SU-DHL-6 (cell line): ENCODE measurements around the gene FAIM2.

Source experiments
- H2AFZ ChIP-seq: fragments of 200-600 bp; sonication (generic); 2 replicates; pipeline ENCODE4 v1.6.1; 2014; ENCODE audit warnings: low read depth, mild to moderate bottlenecking, moderate library complexity, mixed read lengths, antibody characterized with exemption, low read length; ENCODE audit not compliant: severe bottlenecking
- H3F3A ChIP-seq: fragments of 200-600 bp; shearing (Covaris generic); 2 replicates; pipeline ENCODE4 v1.6.0; 2016; ENCODE audit warnings: antibody characterized with exemption, mild to moderate bottlenecking; ENCODE audit not compliant: insufficient read depth
- H3K27ac ChIP-seq: fragments of 200-600 bp; sonication (generic); 2 replicates; pipeline ENCODE4 v1.5.1; 2016; ENCODE audit warnings: low read depth, mild to moderate bottlenecking, low read length, moderate library complexity, mixed read lengths
- H3K27me3 ChIP-seq: fragments of 200-600 bp; sonication (generic), shearing (Covaris generic); 2 replicates; pipeline ENCODE4 v1.6.0; 2014; ENCODE audit warnings: mild to moderate bottlenecking, low read length
- H3K36me3 ChIP-seq: fragments of 200-600 bp; sonication (generic); 2 replicates; pipeline ENCODE4 v1.6.1; 2014; ENCODE audit warnings: mild to moderate bottlenecking, low read length, mixed read lengths
- H3K4me2 ChIP-seq: fragments of 300-600, 200-600 bp; shearing (Covaris generic), sonication (generic); 2 replicates; pipeline ENCODE4 v1.6.0; 2014; ENCODE audit warnings: low read length, low read depth, mild to moderate bottlenecking; ENCODE audit not compliant: poor library complexity, severe bottlenecking
- H3K4me3 ChIP-seq: fragments of 200-600 bp; sonication (generic); 2 replicates; pipeline ENCODE4 v1.5.1; 2014; ENCODE audit warnings: antibody characterized with exemption, low read length, mild to moderate bottlenecking, mixed read lengths; ENCODE audit not compliant: insufficient read depth, poor library complexity, severe bottlenecking
- H3K79me2 ChIP-seq: fragments of 200-600 bp; sonication (generic); 2 replicates; pipeline ENCODE4 v1.6.1; 2014; ENCODE audit warnings: mild to moderate bottlenecking, low read length, moderate library complexity; ENCODE audit not compliant: insufficient read depth
- H3K9ac ChIP-seq: fragments of 200-600 bp; sonication (generic); 2 replicates; pipeline ENCODE4 v1.7.0; 2014; ENCODE audit warnings: mild to moderate bottlenecking, low read length
- H3K9me2 ChIP-seq: fragments of 200-600 bp; sonication (generic); replicated peaks from 2 replicates; pipeline ENCODE4 v1.6.1; 2014; ENCODE audit warnings: low read length; ENCODE audit not compliant: insufficient read depth
- H3K9me3 ChIP-seq: fragments of 200-600 bp; sonication (generic); 2 replicates; pipeline ENCODE4 v1.6.1; 2014; ENCODE audit warnings: low read length, mixed read lengths; ENCODE audit not compliant: insufficient read depth
- H4K20me1 ChIP-seq: fragments of 200-600 bp; sonication (generic); 2 replicates; pipeline ENCODE4 v1.6.1; 2014; ENCODE audit warnings: low read depth, mild to moderate bottlenecking, antibody characterized with exemption, low read length, moderate library complexity, mixed read lengths
- CTCF ChIP-seq: fragments of 200-600 bp; sonication (generic); IDR thresholded peaks from one replicate; pipeline ENCODE4 v1.5.1; 2017; ENCODE audit warnings: antibody characterized with exemption, mild to moderate bottlenecking, low read length, moderate library complexity; ENCODE audit not compliant: insufficient read depth, poor library complexity, severe bottlenecking
- EZH2phosphoT487 ChIP-seq: fragments of 200-600 bp; sonication (generic), shearing (Covaris generic); conservative IDR thresholded peaks from 2 replicates; pipeline ENCODE4 v1.6.1; 2018; ENCODE audit warnings: mild to moderate bottlenecking, antibody characterized with exemption, low read length, moderate library complexity, mixed read lengths

The FAIM2 gene

GRCh38 chr12:49854976-49855375 lies 48.7 kb downstream of the FAIM2 start:
- no peaks in the 10 kb centered on the region for H3K79me2 ChIP-seq
- no peak overlapping the region for H2AFZ ChIP-seq

GRCh38 chr12:49853671-49854070 lies 50.0 kb downstream of the FAIM2 start:
- no peak overlapping the region for H3K4me3 ChIP-seq
- H3K27ac ChIP-seq = no peak overlapping the region
- no peak overlapping the region for H3K9ac ChIP-seq
- no peaks in the 10 kb centered on the region for H3K9me3 ChIP-seq
- no peaks in the 10 kb centered on the region for H3K79me2 ChIP-seq
- H3F3A ChIP-seq = no peaks in the 10 kb centered on the region
- no peak overlapping the region for H2AFZ ChIP-seq
- no peaks in the 10 kb centered on the region for H3K27me3 ChIP-seq
- no peak for TF ChIP-seq CTCF
- no peak for TF ChIP-seq EZH2phosphoT487
- H3K9me2 ChIP-seq = no peaks in the 10 kb centered on the region
- H3K36me3 ChIP-seq = no peaks in the 10 kb centered on the region
- no peaks in the 10 kb centered on the region for H4K20me1 ChIP-seq
- no peak overlapping the region for H3K4me2 ChIP-seq

More at GRCh38 chr12:49854976-49855375, 48.7 kb downstream of the FAIM2 start:
- Histone ChIP-seq H3K36me3 (no peaks in the 10 kb centered on the region), H3K9me3 (no peaks in the 10 kb centered on the region), H3K4me3 (no peak overlapping the region), H3K4me2 (no peak overlapping the region), H3K27me3 (no peaks in the 10 kb centered on the region), H4K20me1 (no peaks in the 10 kb centered on the region), H3K27ac (no peak overlapping the region), H3F3A (no peaks in the 10 kb centered on the region), H3K9ac (no peak overlapping the region), H3K9me2 (no peaks in the 10 kb centered on the region)
- TF ChIP-seq EZH2phosphoT487 = no peak
- no peak for TF ChIP-seq CTCF

- Histone ChIP-seq H3K4me3 (no peak overlapping the region), H2AFZ (no peak overlapping the region), H3K79me2 (no peaks in the 10 kb centered on the region), H3K27ac (no peak overlapping the region), H3K9me2 (no peaks in the 10 kb centered on the region), H4K20me1 (no peaks in the 10 kb centered on the region), H3K36me3 (no peaks in the 10 kb centered on the region), H3K9me3 (no peaks in the 10 kb centered on the region), H3K4me2 (no peak overlapping the region), H3F3A (no peaks in the 10 kb centered on the region; the same call in 1 of the 2 replicates), H3K9ac (no peak overlapping the region), H3K27me3 (no peaks in the 10 kb centered on the region)
- TF ChIP-seq EZH2phosphoT487 (no peak), CTCF (no peak)
These were observed 56.5 kb downstream of the FAIM2 start for GRCh38 chr12:49847161-49847560.

- H2AFZ ChIP-seq = no peak overlapping the region
- no peak overlapping the region for H3K4me2 ChIP-seq
These were observed 57.7 kb downstream of the FAIM2 start for GRCh38 chr12:49846032-49846431.

More at GRCh38 chr12:49846032-49846431, 57.7 kb downstream of the FAIM2 start:
- no peak overlapping the region for H3K9ac ChIP-seq
- TF ChIP-seq EZH2phosphoT487 (no peak), CTCF (no peak)
- no peaks in the 10 kb centered on the region for H3K27me3 ChIP-seq
- no peak overlapping the region for H3K4me3 ChIP-seq
- H3K9me3 ChIP-seq = no peaks in the 10 kb centered on the region
- H3K36me3 ChIP-seq = no peaks in the 10 kb centered on the region
- no peaks in the 10 kb centered on the region for H3K9me2 ChIP-seq
- H3K79me2 ChIP-seq = no peaks in the 10 kb centered on the region
- H3K27ac ChIP-seq = no peak overlapping the region
- H3F3A ChIP-seq = peaks cover 5% of the 10 kb centered on the region; the same call in 1 of the 2 replicates
- H4K20me1 ChIP-seq = no peaks in the 10 kb centered on the region
